A673 (cell line): ENCODE results near the gene EPC1. TPM values are rescaled to one million over a fixed set of nuclear protein-coding genes. Genes with fewer than 3 reads are reported as not detected.

Source experiments
- BruUV-seq: library from RNA; stranded (reverse); fragments of 400-500 nt; replicated peaks from 2 replicates; lab custom pipeline; 2021; lab: Mats Ljungman, UMichigan
- CTCF ChIA-PET: fragments of 300-600 bp; sonication (Branson Sonifier 250); formaldehyde crosslinking; loops from one replicate; lab custom pipeline; 2022; ENCODE audit warnings: antibody characterized with exemption; lab: Charles Lee
- POLR2A ChIA-PET: fragments of 300-600 bp; sonication (Branson Sonifier 250); formaldehyde crosslinking; loops from one replicate; lab custom pipeline; 2022; ENCODE audit warnings: antibody characterized with exemption; ENCODE audit not compliant: low non-redundant PET; lab: Charles Lee
- DNase-seq: peaks from one replicate; pipeline ENCODE4 v3.0.0-alpha.2; 2015; ENCODE audit warnings: low spot score
- H3K27ac ChIP-seq: fragments of 200-600 bp; sonication (generic); 2 replicates; pipeline ENCODE4 v1.5.1; 2016; ENCODE audit warnings: mixed run types, low read depth, mild to moderate bottlenecking, mixed read lengths, antibody characterized with exemption, low read length; ENCODE audit not compliant: poor library complexity, severe bottlenecking
- H3K27me3 ChIP-seq: fragments of 200-600 bp; sonication (generic); replicated peaks from 2 replicates; pipeline ENCODE4 v1.6.1; 2017; ENCODE audit warnings: mixed run types, low read depth, mild to moderate bottlenecking, mixed read lengths, antibody characterized with exemption, low read length; ENCODE audit not compliant: insufficient read depth, poor library complexity
- H3K36me3 ChIP-seq: fragments of 200-600 bp; sonication (generic); 2 replicates; pipeline ENCODE4 v1.6.1; 2016; ENCODE audit warnings: mixed run types, mild to moderate bottlenecking, mixed read lengths, antibody characterized with exemption, low read length; ENCODE audit not compliant: insufficient read depth, poor library complexity, severe bottlenecking
- H3K4me1 ChIP-seq: fragments of 200-600 bp; sonication (generic); 2 replicates; pipeline ENCODE4 v1.6.1; 2017; ENCODE audit warnings: mixed run types, mild to moderate bottlenecking, mixed read lengths, antibody characterized with exemption, low read length; ENCODE audit not compliant: insufficient read depth, poor library complexity, severe bottlenecking
- H3K4me3 ChIP-seq: fragments of 200-600 bp; sonication (generic); 2 replicates; pipeline ENCODE4 v1.5.1; 2016; ENCODE audit warnings: low read depth, mixed run types, mild to moderate bottlenecking, mixed read lengths, low read length; ENCODE audit not compliant: poor library complexity, severe bottlenecking
- H3K9me3 ChIP-seq: fragments of 200-600 bp; sonication (generic); 2 replicates; pipeline ENCODE4 v1.6.1; 2016; ENCODE audit warnings: mixed run types, low read depth, mild to moderate bottlenecking, mixed read lengths, antibody characterized with exemption, low read length; ENCODE audit not compliant: poor library complexity, severe bottlenecking
- EZH2 ChIP-seq: fragments of 200-600 bp; sonication (generic); IDR thresholded peaks from 2 replicates; pipeline ENCODE4 v1.6.1; 2017; ENCODE audit warnings: borderline replicate concordance, low read depth, mild to moderate bottlenecking, mixed read lengths, antibody characterized with exemption, low read length; ENCODE audit not compliant: poor library complexity, severe bottlenecking
- intact Hi-C: fragments of 100-400 bp; cut with micrococcal nuclease; formaldehyde crosslinking; loops from one replicate; pipeline ENCODE4 v1.10.0; 2022; ENCODE audit not compliant: unreplicated experiment
- total RNA-seq: library from RNA; stranded (reverse); gene quantifications from 2 replicates; pipeline ENCODE4 v1.2.3, GENCODE V29; 2021
- TF ChIP-seq, protein P1 (sequence below): fragments of 300-800, 200-600 bp; sonication (generic); conservative IDR thresholded peaks from 2 replicates; pipeline ENCODE4 v1.5.1; 2017; ENCODE audit warnings: low read depth, mild to moderate bottlenecking, antibody characterized with exemption, low read length, moderate library complexity, mixed read lengths

The EPC1 gene
- total RNA-seq, 1 experiment from 2014 or later, result 75.8 TPM

GRCh38 chr10:32327364-32327691 lies 19.6 kb downstream of the EPC1 start:
- peaks cover 26% of the 10 kb centered on the region for H3K36me3 ChIP-seq
- H3K27me3 ChIP-seq, result no peaks in the 10 kb centered on the region
- H3K27ac ChIP-seq, result no peak overlapping the region
- CTCF ChIA-PET, result no interaction called here
- intact Hi-C loops, result no loop called here
- no peak overlapping the region for H3K4me3 ChIP-seq
- no peak for DNase-seq
- peaks cover 61% of the 10 kb centered on the region for H3K4me1 ChIP-seq
- BruUV-seq, result no TSS peak
- H3K9me3 ChIP-seq, result no peaks in the 10 kb centered on the region
- TF ChIP-seq, protein P1, sequence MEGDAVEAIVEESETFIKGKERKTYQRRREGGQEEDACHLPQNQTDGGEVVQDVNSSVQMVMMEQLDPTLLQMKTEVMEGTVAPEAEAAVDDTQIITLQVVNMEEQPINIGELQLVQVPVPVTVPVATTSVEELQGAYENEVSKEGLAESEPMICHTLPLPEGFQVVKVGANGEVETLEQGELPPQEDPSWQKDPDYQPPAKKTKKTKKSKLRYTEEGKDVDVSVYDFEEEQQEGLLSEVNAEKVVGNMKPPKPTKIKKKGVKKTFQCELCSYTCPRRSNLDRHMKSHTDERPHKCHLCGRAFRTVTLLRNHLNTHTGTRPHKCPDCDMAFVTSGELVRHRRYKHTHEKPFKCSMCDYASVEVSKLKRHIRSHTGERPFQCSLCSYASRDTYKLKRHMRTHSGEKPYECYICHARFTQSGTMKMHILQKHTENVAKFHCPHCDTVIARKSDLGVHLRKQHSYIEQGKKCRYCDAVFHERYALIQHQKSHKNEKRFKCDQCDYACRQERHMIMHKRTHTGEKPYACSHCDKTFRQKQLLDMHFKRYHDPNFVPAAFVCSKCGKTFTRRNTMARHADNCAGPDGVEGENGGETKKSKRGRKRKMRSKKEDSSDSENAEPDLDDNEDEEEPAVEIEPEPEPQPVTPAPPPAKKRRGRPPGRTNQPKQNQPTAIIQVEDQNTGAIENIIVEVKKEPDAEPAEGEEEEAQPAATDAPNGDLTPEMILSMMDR, result no peak
- no peak for TF ChIP-seq EZH2
- POLR2A ChIA-PET, result no interaction called here

DNA sequence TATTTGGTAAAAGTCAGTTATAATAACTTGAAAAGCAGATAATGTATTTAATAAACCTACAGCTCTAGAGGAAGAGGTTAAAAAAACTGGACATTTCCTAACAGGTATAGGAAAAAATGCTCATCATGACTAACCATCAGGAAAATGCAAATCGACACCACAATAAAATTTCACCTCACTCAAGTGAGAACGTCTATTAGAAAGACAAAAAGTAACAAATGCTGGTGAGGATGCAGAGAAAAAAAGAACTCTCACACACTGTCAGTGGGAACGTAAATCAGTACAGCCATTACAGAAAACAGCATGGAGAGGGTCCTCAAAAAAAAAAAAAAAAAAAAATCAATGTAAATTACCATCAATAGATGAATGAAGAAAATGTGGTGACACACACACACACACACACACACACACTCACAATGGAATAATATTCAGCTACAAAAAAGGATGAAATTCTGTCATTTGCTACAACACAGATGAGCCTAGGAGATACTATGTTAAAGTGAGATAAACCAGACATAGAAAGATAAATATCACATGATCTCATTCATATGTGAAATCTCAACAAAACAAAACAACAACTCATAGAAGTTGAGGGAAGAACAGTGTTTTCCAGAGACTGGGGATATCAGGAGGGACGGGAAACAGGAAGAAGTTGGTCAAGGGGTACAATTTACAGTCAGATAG lies 20.1 kb downstream of the EPC1 start:
- intact Hi-C loops, result no loop called here
- H3K27me3 ChIP-seq, result no peaks in the 10 kb centered on the region
- CTCF ChIA-PET, result no interaction called here
- BruUV-seq, result no TSS peak
- peaks cover 56% of the 10 kb centered on the region for H3K4me1 ChIP-seq
- H3K27ac ChIP-seq, result no peak overlapping the region
- POLR2A ChIA-PET, result interaction anchor here (0.6 kb wide), 1 partner anchor 121 kb away, joined by 3 read pairs; no protein-coding TSS in a partner anchor
- DNase-seq, result no peak
- H3K9me3 ChIP-seq, result no peaks in the 10 kb centered on the region
- H3K36me3 ChIP-seq, result peaks cover 25% of the 10 kb centered on the region
- H3K4me3 ChIP-seq, result no peak overlapping the region
- TF ChIP-seq, protein P1, result no peak
- no peak for TF ChIP-seq EZH2

DNA sequence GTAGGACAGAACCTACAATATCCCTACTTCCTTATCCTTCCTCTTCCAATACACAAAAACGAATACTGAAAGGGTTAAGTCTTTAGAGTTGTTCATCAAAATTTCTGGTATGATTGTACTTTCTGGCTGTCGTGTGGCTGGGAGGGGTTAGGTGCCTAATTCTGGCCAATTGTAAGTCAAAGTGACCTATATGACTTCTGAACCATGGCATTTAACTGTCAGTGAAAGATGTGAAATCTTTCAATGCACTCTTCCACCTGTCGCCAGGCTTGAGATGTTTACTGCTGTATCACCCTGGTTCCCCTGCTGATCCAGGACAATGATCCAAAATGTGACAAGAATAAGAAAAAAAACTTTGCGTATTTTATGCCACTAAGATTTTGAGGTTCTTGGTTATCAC lies 20.8 kb downstream of the EPC1 start:
- H3K36me3 ChIP-seq, result peaks cover 32% of the 10 kb centered on the region
- peaks cover 56% of the 10 kb centered on the region for H3K4me1 ChIP-seq
- no peaks in the 10 kb centered on the region for H3K9me3 ChIP-seq
- intact Hi-C loops, result no loop called here
- no TSS peak for BruUV-seq
- no peak overlapping the region for H3K27ac ChIP-seq
- TF ChIP-seq, protein P1, result no peak
- no peak for TF ChIP-seq EZH2
- ChIA-PET POLR2A (no interaction called here), CTCF (no interaction called here)
- H3K4me3 ChIP-seq, result no peak overlapping the region
- no peaks in the 10 kb centered on the region for H3K27me3 ChIP-seq
- no peak for DNase-seq
